ENCODE results near the gene TMBIM1.
A peak's percentile ranks its signal among the peaks of the same experiment; 100 is the strongest.

TMBIM1 gene

GRCh38 chr2:218272531-218273212 lies 19.6 kb downstream of the TMBIM1 start:
- no peak for DNase-seq (ENCODE audit: low read depth, low spot score)

- no peak for DNase-seq (ENCODE audit: low read depth, low spot score)
These were observed 20.3 kb downstream of the TMBIM1 start for GRCh38 chr2:218271865-218272530.

GRCh38 chr2:218271487-218271797 lies 20.9 kb downstream of the TMBIM1 start:
- no peak for DNase-seq (ENCODE audit: low read depth, low spot score)

- no peak for DNase-seq (ENCODE audit: low read depth, low spot score)
These were observed 21.4 kb downstream of the TMBIM1 start for GRCh38 chr2:218270721-218271486.

DNA sequence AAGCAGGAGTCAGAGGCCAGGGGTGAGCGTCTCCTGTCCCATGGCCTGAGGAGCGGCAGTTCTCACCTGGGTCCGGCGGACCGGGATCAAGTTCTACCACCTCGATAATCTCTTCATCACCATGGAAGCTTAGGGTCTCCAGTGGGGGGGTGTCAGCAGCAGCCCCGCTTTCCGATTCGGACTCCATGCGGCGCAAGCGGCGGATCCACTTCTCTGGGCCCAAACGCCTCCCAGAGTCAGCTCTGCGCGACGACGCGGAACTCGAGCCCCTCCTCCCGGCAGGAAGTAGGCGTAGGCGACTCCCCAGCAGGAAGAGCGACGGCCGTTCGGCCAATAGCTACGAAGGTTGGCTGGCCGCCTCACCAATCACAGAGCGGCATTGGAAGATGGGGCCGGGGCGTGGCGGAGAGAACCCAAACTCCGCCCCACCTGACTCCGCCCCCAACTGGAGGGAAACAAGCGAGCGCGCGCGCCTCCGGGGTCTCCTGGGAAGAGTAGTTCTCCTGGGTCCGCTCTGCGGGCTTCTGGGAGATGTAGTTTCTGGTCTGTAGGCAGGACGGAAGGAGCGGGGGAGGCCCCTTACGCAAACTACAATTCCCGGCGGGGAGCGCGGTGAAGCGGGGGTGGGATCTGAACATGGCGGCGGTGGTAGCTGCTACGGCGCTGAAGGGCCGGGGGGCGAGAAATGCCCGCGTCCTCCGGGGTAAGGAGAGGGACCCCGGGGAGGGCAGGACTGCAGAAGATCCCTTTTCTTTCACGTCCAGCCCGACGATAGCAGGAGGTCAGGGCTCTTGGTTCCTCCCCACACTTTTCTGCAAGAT lies 22.2 kb downstream of the TMBIM1 start, which contains the start of the genes AAMP and PNKD:
AAMP (minus strand) TSS at position 238 of the 821 bp plus-strand sequence; CDS start at position 187, 51 bp downstream.
PNKD (plus strand) TSS at position 620 of the 821 bp plus-strand sequence; CDS start at position 637, 17 bp downstream.
- peak; percentile 94 for DNase-seq (ENCODE audit: low read depth, low spot score)

- no peak for DNase-seq (ENCODE audit: low read depth, low spot score)
These were observed 25.0 kb downstream of the TMBIM1 start for GRCh38 chr2:218267259-218267658.

GRCh38 chr2:218266316-218266979 lies 25.9 kb downstream of the TMBIM1 start:
- no peak for DNase-seq (ENCODE audit: low read depth, low spot score)

DNA sequence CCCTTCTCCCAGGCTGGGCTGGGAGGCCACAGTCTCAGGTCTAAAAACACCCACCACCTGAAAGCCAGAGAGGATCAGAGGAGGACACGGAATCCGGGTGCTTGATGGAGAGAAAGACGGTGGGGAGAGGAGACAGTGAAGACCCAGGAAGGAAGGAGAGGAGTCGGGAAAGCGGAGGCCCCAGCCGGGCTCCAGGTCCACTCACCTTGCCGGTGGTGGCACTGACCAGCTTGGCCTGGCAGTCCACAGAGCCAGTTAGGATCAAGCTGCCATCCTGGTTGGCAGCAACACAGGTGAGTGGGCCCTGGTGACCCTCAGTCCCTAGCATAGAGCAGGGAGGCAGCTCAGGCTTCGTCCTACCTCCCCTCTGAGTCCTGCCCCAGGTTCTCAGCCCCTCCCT lies 26.7 kb downstream of the TMBIM1 start:
- DNase-seq (ENCODE audit: low read depth, low spot score): no peak

DNA sequence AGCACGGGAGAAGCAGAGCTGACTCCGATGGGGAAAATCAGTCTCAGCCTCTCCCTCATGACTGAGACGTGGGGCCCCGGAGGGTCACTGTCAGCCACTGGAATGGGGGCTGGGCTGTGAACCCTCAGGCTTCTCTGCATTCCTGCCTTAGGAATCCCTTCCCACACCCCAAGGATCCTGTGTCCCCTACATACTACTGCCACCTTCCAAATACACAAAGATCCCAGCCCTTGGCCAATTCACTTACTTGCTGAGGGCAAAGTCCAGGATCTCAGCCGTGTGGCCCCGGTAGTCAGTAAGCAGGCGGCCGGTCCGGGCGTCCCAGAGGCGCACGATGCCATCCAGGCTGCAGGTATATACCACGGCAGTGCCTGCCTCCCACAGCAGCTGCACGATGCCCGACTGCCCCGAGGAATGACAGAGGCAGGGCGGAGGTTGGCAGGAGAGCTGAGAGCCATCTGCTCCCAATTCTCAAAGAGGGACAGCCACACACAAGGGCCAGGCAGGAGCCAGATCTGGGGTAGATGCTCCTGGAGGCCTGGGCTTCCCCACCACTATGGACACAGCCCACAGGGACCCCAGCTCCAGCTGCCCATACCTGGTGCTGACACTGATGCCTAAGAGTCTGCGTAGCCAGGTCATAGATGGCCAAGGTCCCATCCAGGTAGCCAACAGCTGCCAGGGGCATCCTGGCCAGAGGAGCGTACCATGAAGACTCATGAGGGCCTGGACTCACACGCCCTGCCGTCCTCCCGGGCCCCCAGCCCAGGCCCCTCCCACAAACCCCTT lies 27.3 kb downstream of the TMBIM1 start:
- no peak for DNase-seq (ENCODE audit: low read depth, low spot score)

DNA sequence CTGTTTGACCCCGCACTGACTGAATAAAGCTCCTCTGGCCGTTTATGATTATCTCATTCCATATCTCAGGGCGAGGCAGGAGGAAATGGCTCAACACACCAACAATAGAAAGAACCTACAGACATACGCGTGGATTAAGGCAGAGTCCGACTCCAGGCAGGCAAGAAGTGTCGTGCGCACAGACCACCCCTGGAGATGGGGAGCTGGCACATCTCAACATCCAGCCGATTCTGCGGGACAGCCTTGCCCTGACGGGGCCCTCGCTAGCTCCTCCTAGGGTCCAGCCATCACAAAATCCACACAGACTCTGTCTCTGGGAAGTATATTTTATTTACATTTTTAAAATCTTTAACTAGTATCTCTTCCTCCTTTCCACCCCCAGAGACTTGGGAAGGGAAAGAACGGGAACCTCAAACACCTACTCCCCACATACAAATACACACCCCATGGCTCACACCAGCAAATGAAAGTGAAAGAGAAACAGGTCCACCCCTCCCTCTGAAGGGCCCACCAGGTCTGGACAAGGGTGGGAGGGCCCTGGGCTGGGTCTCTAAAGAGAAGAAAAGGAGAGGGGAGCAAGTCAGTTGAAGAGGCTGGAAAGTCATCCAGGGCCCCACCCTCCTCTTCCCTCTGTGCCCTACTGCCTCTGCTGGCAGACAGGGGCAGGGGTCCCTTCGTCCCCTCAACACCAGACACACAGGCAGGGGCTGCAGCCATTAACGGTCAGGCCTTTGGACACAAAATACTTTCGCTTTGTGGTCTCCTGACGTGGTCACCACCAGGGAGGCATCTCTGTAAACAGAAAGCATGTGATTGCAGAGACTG lies 28.3 kb downstream of the TMBIM1 start:
- no peak for DNase-seq (ENCODE audit: low read depth, low spot score)

GRCh38 chr2:218262631-218263586 lies 29.4 kb downstream of the TMBIM1 start:
- DNase-seq (ENCODE audit: low read depth, low spot score): no peak

DNA sequence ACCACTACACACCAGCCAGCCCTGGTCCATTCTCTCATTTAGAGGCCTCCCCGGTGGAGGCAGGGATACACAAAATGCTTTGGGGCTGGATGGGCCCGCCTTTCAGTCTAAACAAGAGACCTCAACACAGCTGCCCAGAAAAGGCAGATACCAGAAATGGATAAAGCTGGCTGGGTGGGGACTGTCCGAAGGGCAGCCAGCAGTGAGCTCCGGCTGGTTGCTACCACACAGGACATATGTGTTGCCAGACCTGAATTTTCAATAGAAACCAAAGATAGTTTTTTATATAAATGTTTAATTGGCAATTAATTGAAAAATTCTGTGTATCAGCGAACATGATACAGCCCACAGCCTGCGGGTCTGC lies 30.1 kb downstream of the TMBIM1 start:
- no peak for DNase-seq (ENCODE audit: low read depth, low spot score)

DNA sequence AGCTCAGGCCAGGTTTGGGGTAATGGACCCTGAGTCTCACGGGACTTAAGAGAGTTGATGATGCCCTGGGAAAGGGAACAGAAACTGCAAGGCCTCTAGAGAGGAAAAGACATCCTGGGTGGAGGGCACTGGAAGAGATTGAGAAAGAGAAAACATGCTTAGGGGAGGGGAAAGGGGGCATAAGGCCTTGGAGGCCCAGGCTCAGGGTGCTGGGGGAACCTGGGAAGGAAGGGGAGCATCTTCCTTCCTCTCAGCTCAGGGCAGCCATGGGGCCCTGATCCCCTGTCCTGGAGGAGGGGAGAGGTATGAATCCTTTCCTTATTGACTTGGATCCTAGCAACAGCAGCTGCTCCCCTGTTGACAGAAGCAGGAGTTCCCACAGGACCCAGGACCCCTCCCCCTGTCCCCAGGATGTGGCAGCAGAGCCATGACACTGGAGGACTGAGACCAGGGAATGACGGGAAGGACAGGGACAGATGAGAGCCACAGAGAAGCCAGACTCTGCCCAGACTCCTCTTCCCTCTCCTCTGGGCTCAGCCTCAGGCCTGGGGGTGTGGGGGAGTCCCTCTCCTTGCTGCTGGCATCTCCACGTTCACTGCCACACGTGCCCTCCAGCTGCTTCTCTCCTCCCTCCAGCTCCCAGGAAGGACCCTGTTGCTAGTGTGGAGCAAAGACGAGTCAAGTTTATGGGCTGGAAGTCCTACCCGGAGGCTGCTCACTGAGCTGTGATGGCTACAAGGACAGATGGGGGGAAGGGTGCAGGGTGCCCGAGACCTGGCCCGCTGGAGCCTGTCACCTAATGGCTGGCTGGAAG lies 30.7 kb downstream of the TMBIM1 start:
- no peak for DNase-seq (ENCODE audit: low read depth, low spot score)

GRCh38 chr2:218260742-218261422 lies 31.4 kb downstream of the TMBIM1 start, which contains the start of gene GPBAR1:
GPBAR1 (plus strand) TSS chr2:218261015; CDS start chr2:218262725, 1,710 bp downstream.
- peak; percentile 38 for DNase-seq (ENCODE audit: low read depth, low spot score)

- DNase-seq (ENCODE audit: low read depth, low spot score): no peak
These were observed 32.1 kb downstream of the TMBIM1 start for GRCh38 chr2:218260166-218260565.

GRCh38 chr2:218259099-218259961 lies 33.0 kb downstream of the TMBIM1 start:
- DNase-seq (ENCODE audit: low read depth, low spot score): no peak

Measured in iPS DF 19.7 (cell line).